Heart left ventricle (tissue), 13 donors: Measurements from ENCODE around the gene CNBD2.

Experiments
- CTCF ChIP-seq, 12 donors: fragments of 200-600 bp; sonication (generic) in 4 of 12; IDR thresholded peaks; one replicate each; pipeline versions ENCODE4 v1.5.0 to v1.8.0; 2018 to 2022; ENCODE audit warnings: antibody characterized with exemption in 12 of 12, mild to moderate bottlenecking in 5 of 12
- POLR2A ChIP-seq, 2 donors: fragments of 450-650 bp; IDR thresholded peaks; one replicate each; pipeline ENCODE4 v1.6.1; 2017; ENCODE audit warnings: antibody characterized with exemption in 2 of 2, mild to moderate bottlenecking in 2 of 2, moderate library complexity in 2 of 2
- donor health status: ischemic (EF 13 %, LVEDD 7.1; RV severe dilation, severe dysfunction).
- donor health status: DM: no; HTN: yes; CAD: no.
- donor health status: DM: no; HTN: no; CAD: no.
- donor health status: ischemic (EF 25% LVEDD 6.9; RV normal size, moderate dysfunction).
- donor health status: ischemic (EF 25% LVEDD 5.7; RV mildly dilated, moderate dysfunction).
- donor health status: ischemic (EF 35%, LVEDD 5.7; RV mildly dilated, moderate dysfunction).
- donor health status: nonischemic (EF 11% LVEDD 7.7; RV severe dilation, severe dysfunction).
- donor health status: DM: yes; HTN: yes; CAD: no.
- donor health status: PGD.
- donor health status: ischemic (EF 29% LVEDD 5.4; RV normal size, mild dysfunction).
- donor health status: nonischemic (EF 23%, LVEDD 6.1; RV moderate dilation, normal function).

GRCh38 chr20:36018208-36018988 is 50.0 kb downstream of the CNBD2 start:
- TF ChIP-seq CTCF (IDR thresholded peaks at IDR 0.05) (no peak), POLR2A (IDR thresholded peaks at IDR 0.05) (no peak)
